ENCODE data around the gene SLC25A41. TPM values are rescaled to one million over a fixed set of nuclear protein-coding genes. Genes with fewer than 3 reads are reported as not detected.
A peak's percentile ranks its signal among the peaks of the same experiment; 100 is the strongest.

SLC25A41 gene
- total and polyA plus RNA-seq, 2 of the 13 experiments (the other 11 are each of a cell fraction or from before 2014, with no cell fraction given), result 0.33 to 0.95 TPM

DNA sequence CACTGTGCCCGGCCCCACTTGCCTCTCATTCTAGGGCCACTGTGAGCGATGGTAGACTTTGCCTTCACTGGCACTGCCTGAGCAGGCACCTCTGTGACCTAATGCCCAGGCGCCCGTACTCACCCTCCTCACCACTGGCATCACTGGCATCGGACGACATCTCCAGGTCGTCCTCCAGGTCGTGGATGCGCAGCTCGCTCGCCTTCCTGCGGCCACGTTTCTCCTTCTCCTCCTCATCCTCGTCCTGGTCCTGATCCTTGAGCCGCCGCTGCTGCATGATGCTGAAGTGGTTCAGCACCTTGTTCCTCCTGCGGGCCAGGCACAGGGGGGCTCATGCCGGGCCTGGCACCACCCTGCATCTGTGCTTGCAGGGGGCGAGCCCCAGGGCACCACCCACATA lies 50.4 kb downstream of the SLC25A41 start:
- no TSS peak for BruUV-seq (replicated peaks)
- FAIRE-seq, result no peak
- H3K4me1 ChIP-seq (ENCODE audit: insufficient read depth, low read length), result no peaks in the 10 kb centered on the region
- intact Hi-C loops (cut with micrococcal nuclease; ENCODE audit: unreplicated experiment) (no loop called here), in situ Hi-C loops (cut with HindIII; ENCODE audit: extremely low pct_ligation_motif_present, low pct_unique_long_range_greater_than_20kb) (no loop called here)
- H3K79me2 ChIP-seq (ENCODE audit: insufficient read depth, low read length), result no peaks in the 10 kb centered on the region
- DNase-seq (ENCODE audit: low spot score), result no peak
- H2AFZ ChIP-seq (ENCODE audit: low read length), result no peak overlapping the region
- ATAC-seq, result no peak
- H3K9me3 ChIP-seq (ENCODE audit: low read length), result no peaks in the 10 kb centered on the region
- no peak overlapping the region for H3K9ac ChIP-seq (ENCODE audit: insufficient read depth, low read depth, low read length)
- TF ChIP-seq ZNF501 (CRISPR knock-in tag; IDR thresholded peaks at IDR 0.05) (no peak), ZNF781 (CRISPR knock-in tag; IDR thresholded peaks at IDR 0.05; ENCODE audit: borderline replicate concordance, not compliant biosample characterization) (no peak), BRD4 (CRISPR knock-in tag; IDR thresholded peaks at IDR 0.05) (no peak), RBFOX2 (IDR thresholded peaks at IDR 0.05; ENCODE audit: low read depth, low read length) (0 out of 2 replicates have a peak, but pooled peaks have one; percentile 28)
- 100% methylated on average over 18 of the region's 19 CpGs for WGBS (ENCODE audit: low lambda C conversion rate)
- no peak overlapping the region for H3K4me2 ChIP-seq (ENCODE audit: low read depth, low read length)
- H4K20me1 ChIP-seq (ENCODE audit: insufficient read depth, low read length), result peaks cover 3% of the 10 kb centered on the region; the same call in 1 of the 2 replicates
- POLR2A ChIA-PET, result interaction anchor here (1.2 kb wide), 1 partner anchor 19 kb away, joined by 3 read pairs; no protein-coding TSS in a partner anchor
- no peaks in the 10 kb centered on the region for H3K27me3 ChIP-seq (ENCODE audit: control insufficient read depth in 1 of 2, insufficient read depth in 2 of 2, low read length in 2 of 2)
- H3K4me3 ChIP-seq (replicated peaks in 1 of 3; ENCODE audit: insufficient read depth in 1 of 3, low read depth in 2 of 3, low read length in 3 of 3), result no peak overlapping the region
- CTCF ChIA-PET (ENCODE audit: low intra/inter-chr PET ratio, low total read pairs), result no interaction called here
- no peak overlapping the region for H3K27ac ChIP-seq (ENCODE audit: extremely low read length, insufficient read depth, low read length)
- H3K36me3 ChIP-seq (replicated peaks in 1 of 2; ENCODE audit: control insufficient read depth in 1 of 2, insufficient read depth in 2 of 2, low read length in 2 of 2), result peaks cover 24 to 64% of the 10 kb centered on the region in 2 experiments

- Histone ChIP-seq H3K4me2 (ENCODE audit: low read depth, low read length) (no peak overlapping the region), H3K9me3 (ENCODE audit: low read length) (no peaks in the 10 kb centered on the region), H3K36me3 (replicated peaks in 1 of 2; ENCODE audit: control insufficient read depth in 1 of 2, insufficient read depth in 2 of 2, low read length in 2 of 2) (peaks cover 17 to 51% of the 10 kb centered on the region in 2 experiments), H3K4me1 (ENCODE audit: insufficient read depth, low read length) (no peaks in the 10 kb centered on the region), H3K27ac (ENCODE audit: extremely low read length, insufficient read depth, low read length) (no peak overlapping the region), H3K4me3 (replicated peaks in 1 of 3; ENCODE audit: insufficient read depth in 1 of 3, low read depth in 2 of 3, low read length in 3 of 3) (no peak overlapping the region), H3K79me2 (ENCODE audit: insufficient read depth, low read length) (no peaks in the 10 kb centered on the region), H2AFZ (ENCODE audit: low read length) (no peak overlapping the region), H3K9ac (ENCODE audit: insufficient read depth, low read depth, low read length) (no peak overlapping the region), H3K27me3 (ENCODE audit: control insufficient read depth in 1 of 2, insufficient read depth in 2 of 2, low read length in 2 of 2) (no peaks in the 10 kb centered on the region), H4K20me1 (ENCODE audit: insufficient read depth, low read length) (peaks cover 3% of the 10 kb centered on the region; the same call in 1 of the 2 replicates)
- in situ Hi-C loops (cut with HindIII; ENCODE audit: extremely low pct_ligation_motif_present, low pct_unique_long_range_greater_than_20kb), result no loop called here
- ChIA-PET POLR2A (no interaction called here), CTCF (ENCODE audit: low intra/inter-chr PET ratio, low total read pairs) (no interaction called here)
- no peak for FAIRE-seq
- 98% methylated on average over 37 of the region's 40 CpGs for WGBS (ENCODE audit: low lambda C conversion rate)
- intact Hi-C loops (cut with micrococcal nuclease; ENCODE audit: unreplicated experiment), result no loop called here
- TF ChIP-seq ZSCAN25 (CRISPR knock-in tag; IDR thresholded peaks at IDR 0.05) (no peak), AGO2 (optimal IDR thresholded peaks at IDR 0.05; ENCODE audit: low read depth, low read length) (peak; percentile 36)
- no peak for DNase-seq (ENCODE audit: low spot score)
- no TSS peak for BruUV-seq (replicated peaks)
- no peak for ATAC-seq
These were observed 52.4 kb downstream of the SLC25A41 start for GRCh38 chr19:6381030-6381750.

All from HepG2 (cell line).